Smooth muscle cell (in vitro differentiated cells): ENCODE data around the gene PI4KA. TPM values are rescaled to one million over a fixed set of nuclear protein-coding genes. Genes with fewer than 3 reads are reported as not detected.

ENCODE experiments used
- DNase-seq: peaks from one replicate; lab custom pipeline; 2025; ENCODE audit not compliant: unreplicated experiment; lab: John Stamatoyannopoulos, UW
- H2AFZ ChIP-seq: fragments of 200-600 bp; sonication (generic); 2 replicates; pipeline ENCODE4 v1.6.0; 2016; ENCODE audit warnings: antibody characterized with exemption, low read depth, mild to moderate bottlenecking
- H3F3A ChIP-seq: fragments of 200-600 bp; sonication (generic); 2 replicates; pipeline ENCODE4 v1.6.0; 2017; ENCODE audit warnings: antibody characterized with exemption, low read depth
- H3K27ac ChIP-seq: fragments of 200-600 bp; sonication (generic); 2 replicates; pipeline ENCODE4 v1.5.1; 2016; ENCODE audit warnings: low read depth, mild to moderate bottlenecking
- H3K27me3 ChIP-seq: fragments of 200-600 bp; sonication (generic); 2 replicates; pipeline ENCODE4 v1.6.1; 2016; ENCODE audit warnings: low read depth, mild to moderate bottlenecking
- H3K36me3 ChIP-seq: fragments of 200-600 bp; sonication (generic); 2 replicates; pipeline ENCODE4 v1.5.1; 2016; ENCODE audit warnings: low read depth
- H3K4me1 ChIP-seq: fragments of 200-600 bp; sonication (generic); 2 replicates; pipeline ENCODE4 v1.5.1; 2016; ENCODE audit warnings: low read depth
- H3K4me2 ChIP-seq: fragments of 200-600 bp; sonication (generic); 2 replicates; pipeline ENCODE4 v1.6.0; 2016; ENCODE audit warnings: mild to moderate bottlenecking
- H3K4me3 ChIP-seq: fragments of 200-600 bp; sonication (generic); 2 replicates; pipeline ENCODE4 v1.5.1; 2016; ENCODE audit warnings: mild to moderate bottlenecking
- H3K79me2 ChIP-seq: fragments of 200-600 bp; sonication (generic); 2 replicates; pipeline ENCODE4 v1.6.0; 2016; ENCODE audit warnings: low read depth, mild to moderate bottlenecking
- H3K9ac ChIP-seq: fragments of 200-600 bp; sonication (generic); 2 replicates; pipeline ENCODE4 v1.6.0; 2016; ENCODE audit warnings: low read depth
- H3K9me3 ChIP-seq: fragments of 200-600 bp; sonication (generic); replicated peaks from 2 replicates; pipeline ENCODE4 v1.5.1; 2016; ENCODE audit warnings: low read depth
- H4K20me1 ChIP-seq: fragments of 200-600 bp; sonication (generic); 2 replicates; pipeline ENCODE4 v1.6.0; 2016; ENCODE audit warnings: low read depth
- WGBS: methylation state at CpG from one replicate; pipeline ENCODE4 v1.1.7; 2016; ENCODE audit warnings: low lambda C conversion rate; 5-methylcytosine and 5-hydroxymethylcytosine counted together
- polyA plus RNA-seq: library from polyadenylated mRNA; unstranded; fragments of >200 nt; fragmentation: Nextera tagmentation; extraction: Ambion mirVana; gene quantifications from 2 replicates; pipeline ENCODE4 v1.2.1, GENCODE V29; 2016
- total RNA-seq: library from RNA; depleted of rRNA; stranded (reverse); fragments of >200 nt; gene quantifications from 2 replicates; pipeline ENCODE4 v1.2.3, GENCODE V29; 2014
- TF ChIP-seq, protein P1 (sequence below): fragments of 200-600 bp; sonication (generic); IDR thresholded peaks from 2 replicates; pipeline ENCODE4 v1.5.1; 2017; ENCODE audit warnings: borderline replicate concordance, mild to moderate bottlenecking, antibody characterized with exemption; ENCODE audit not compliant: insufficient read depth, poor library complexity, severe bottlenecking

PI4KA gene
- total and polyA plus RNA-seq, 2 experiments from 2014 or later, result 23.5 to 33.2 TPM

GRCh38 chr22:20844055-20845037 is 14.3 kb downstream of the PI4KA start:
- H3K4me3 ChIP-seq, result no peak overlapping the region
- no peaks in the 10 kb centered on the region for H3F3A ChIP-seq
- H3K27ac ChIP-seq, result no peak overlapping the region
- no peak overlapping the region for H2AFZ ChIP-seq
- DNase-seq, result no peak
- H3K36me3 ChIP-seq, result no peaks in the 10 kb centered on the region
- H3K27me3 ChIP-seq, result no peaks in the 10 kb centered on the region
- H4K20me1 ChIP-seq, result peaks cover 91% of the 10 kb centered on the region
- 92% methylated on average over 5 of the region's 5 CpGs for WGBS
- H3K9me3 ChIP-seq, result no peaks in the 10 kb centered on the region
- no peak overlapping the region for H3K4me2 ChIP-seq
- H3K9ac ChIP-seq, result no peak overlapping the region
- TF ChIP-seq, protein P1, sequence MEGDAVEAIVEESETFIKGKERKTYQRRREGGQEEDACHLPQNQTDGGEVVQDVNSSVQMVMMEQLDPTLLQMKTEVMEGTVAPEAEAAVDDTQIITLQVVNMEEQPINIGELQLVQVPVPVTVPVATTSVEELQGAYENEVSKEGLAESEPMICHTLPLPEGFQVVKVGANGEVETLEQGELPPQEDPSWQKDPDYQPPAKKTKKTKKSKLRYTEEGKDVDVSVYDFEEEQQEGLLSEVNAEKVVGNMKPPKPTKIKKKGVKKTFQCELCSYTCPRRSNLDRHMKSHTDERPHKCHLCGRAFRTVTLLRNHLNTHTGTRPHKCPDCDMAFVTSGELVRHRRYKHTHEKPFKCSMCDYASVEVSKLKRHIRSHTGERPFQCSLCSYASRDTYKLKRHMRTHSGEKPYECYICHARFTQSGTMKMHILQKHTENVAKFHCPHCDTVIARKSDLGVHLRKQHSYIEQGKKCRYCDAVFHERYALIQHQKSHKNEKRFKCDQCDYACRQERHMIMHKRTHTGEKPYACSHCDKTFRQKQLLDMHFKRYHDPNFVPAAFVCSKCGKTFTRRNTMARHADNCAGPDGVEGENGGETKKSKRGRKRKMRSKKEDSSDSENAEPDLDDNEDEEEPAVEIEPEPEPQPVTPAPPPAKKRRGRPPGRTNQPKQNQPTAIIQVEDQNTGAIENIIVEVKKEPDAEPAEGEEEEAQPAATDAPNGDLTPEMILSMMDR, result no peak
- H3K79me2 ChIP-seq, result peaks cover 70% of the 10 kb centered on the region
- H3K4me1 ChIP-seq, result no peaks in the 10 kb centered on the region

GRCh38 chr22:20843501-20843900 is 15.1 kb downstream of the PI4KA start:
- peaks cover 88% of the 10 kb centered on the region for H4K20me1 ChIP-seq
- no peak overlapping the region for H3K4me2 ChIP-seq
- no peaks in the 10 kb centered on the region for H3K27me3 ChIP-seq
- 79% methylated on average over 2 of the region's 2 CpGs for WGBS
- TF ChIP-seq, protein P1, result no peak
- DNase-seq, result no peak
- no peak overlapping the region for H2AFZ ChIP-seq
- H3K79me2 ChIP-seq, result peaks cover 70% of the 10 kb centered on the region
- no peak overlapping the region for H3K27ac ChIP-seq
- H3K9ac ChIP-seq, result no peak overlapping the region
- H3K36me3 ChIP-seq, result no peaks in the 10 kb centered on the region
- no peaks in the 10 kb centered on the region for H3K9me3 ChIP-seq
- no peaks in the 10 kb centered on the region for H3K4me1 ChIP-seq
- no peak overlapping the region for H3K4me3 ChIP-seq
- no peaks in the 10 kb centered on the region for H3F3A ChIP-seq

DNA sequence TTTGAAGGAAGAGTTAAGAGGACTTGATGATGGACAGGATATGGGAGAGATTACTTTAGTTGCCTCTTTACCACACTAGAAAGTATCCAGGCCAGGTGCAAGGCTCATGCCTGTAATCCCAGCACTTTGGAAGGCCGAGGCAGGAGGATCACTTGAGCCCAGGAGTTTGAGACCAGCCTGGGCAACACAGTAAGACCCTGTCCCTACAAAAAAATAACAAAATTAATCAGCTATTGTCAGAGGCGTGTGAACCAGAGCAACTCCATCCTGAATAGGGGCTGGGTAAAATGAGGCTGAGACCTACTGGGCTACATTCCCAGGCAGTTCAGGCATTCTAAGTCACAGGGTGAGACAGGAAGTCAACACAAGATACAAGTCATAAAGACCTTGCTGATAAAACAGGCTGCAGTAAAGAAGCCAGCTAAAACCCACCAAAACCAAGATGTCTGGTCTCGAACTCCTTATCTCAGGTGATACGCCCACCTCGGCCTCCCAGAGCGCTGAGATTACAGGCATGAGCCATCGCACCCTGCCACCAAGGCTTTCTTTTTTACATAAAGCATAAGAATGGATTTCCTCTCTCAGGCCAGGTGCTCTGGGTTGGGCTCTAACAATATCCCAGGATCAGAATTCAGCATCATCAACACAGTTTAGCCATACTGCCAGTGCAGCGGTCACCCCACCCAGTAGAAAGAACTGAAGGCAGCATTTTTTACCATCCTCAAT is 17.8 kb downstream of the PI4KA start:
- Histone ChIP-seq H3K4me2 (no peak overlapping the region), H3K36me3 (no peaks in the 10 kb centered on the region), H3K4me3 (no peak overlapping the region), H3K9me3 (no peaks in the 10 kb centered on the region), H3F3A (no peaks in the 10 kb centered on the region), H3K9ac (no peak overlapping the region), H3K27ac (no peak overlapping the region), H2AFZ (no peak overlapping the region), H3K27me3 (no peaks in the 10 kb centered on the region), H3K79me2 (peaks cover 58% of the 10 kb centered on the region), H4K20me1 (peaks cover 70% of the 10 kb centered on the region), H3K4me1 (no peaks in the 10 kb centered on the region)
- no peak for DNase-seq
- TF ChIP-seq, protein P1, result no peak
- WGBS, result 63% methylated on average over 8 of the region's 8 CpGs
